ENCODE data around the gene SOHLH2.

GRCh38 chr13:36163809-36164308 lies 50.5 kb downstream of the SOHLH2 start:
- TF ChIP-seq, protein P1, sequence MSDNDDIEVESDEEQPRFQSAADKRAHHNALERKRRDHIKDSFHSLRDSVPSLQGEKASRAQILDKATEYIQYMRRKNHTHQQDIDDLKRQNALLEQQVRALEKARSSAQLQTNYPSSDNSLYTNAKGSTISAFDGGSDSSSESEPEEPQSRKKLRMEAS (IDR thresholded peaks at IDR 0.05; ENCODE audit: low read depth, low read length): no peak
- TF ChIP-seq, protein P2, sequence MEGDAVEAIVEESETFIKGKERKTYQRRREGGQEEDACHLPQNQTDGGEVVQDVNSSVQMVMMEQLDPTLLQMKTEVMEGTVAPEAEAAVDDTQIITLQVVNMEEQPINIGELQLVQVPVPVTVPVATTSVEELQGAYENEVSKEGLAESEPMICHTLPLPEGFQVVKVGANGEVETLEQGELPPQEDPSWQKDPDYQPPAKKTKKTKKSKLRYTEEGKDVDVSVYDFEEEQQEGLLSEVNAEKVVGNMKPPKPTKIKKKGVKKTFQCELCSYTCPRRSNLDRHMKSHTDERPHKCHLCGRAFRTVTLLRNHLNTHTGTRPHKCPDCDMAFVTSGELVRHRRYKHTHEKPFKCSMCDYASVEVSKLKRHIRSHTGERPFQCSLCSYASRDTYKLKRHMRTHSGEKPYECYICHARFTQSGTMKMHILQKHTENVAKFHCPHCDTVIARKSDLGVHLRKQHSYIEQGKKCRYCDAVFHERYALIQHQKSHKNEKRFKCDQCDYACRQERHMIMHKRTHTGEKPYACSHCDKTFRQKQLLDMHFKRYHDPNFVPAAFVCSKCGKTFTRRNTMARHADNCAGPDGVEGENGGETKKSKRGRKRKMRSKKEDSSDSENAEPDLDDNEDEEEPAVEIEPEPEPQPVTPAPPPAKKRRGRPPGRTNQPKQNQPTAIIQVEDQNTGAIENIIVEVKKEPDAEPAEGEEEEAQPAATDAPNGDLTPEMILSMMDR (IDR thresholded peaks at IDR 0.05; ENCODE audit: low read depth, low read length): no peak
- TF ChIP-seq POLR2A (IDR thresholded peaks at IDR 0.05; ENCODE audit: extremely low read depth, insufficient read length): no peak
